SK-N-SH treated with all-trans-retinoic acid at 6 μM for 48 hours (cell line): ENCODE measurements around the gene CALCB.

Experiments
- POU6F1 ChIP-seq: fragments of 250-450 bp; sonication (Bioruptor Pico); IDR thresholded peaks from 2 replicates; pipeline ENCODE4 v1.8.0; 2021; ENCODE audit warnings: low read depth, mild to moderate bottlenecking, moderate library complexity, borderline replicate concordance
- ZC3H10 ChIP-seq: fragments of 250-450 bp; sonication (Bioruptor Pico); IDR thresholded peaks from 2 replicates; pipeline ENCODE4 v1.5.1; 2021; ENCODE audit warnings: mild to moderate bottlenecking, moderate library complexity
- ZFP3 ChIP-seq: fragments of 250-450 bp; sonication (Bioruptor Pico); IDR thresholded peaks from 2 replicates; pipeline ENCODE4 v1.5.0; 2020; ENCODE audit warnings: mild to moderate bottlenecking, moderate library complexity

GRCh38 chr11:15055620-15056356 is 17.6 kb upstream of the CALCB start:
- TF ChIP-seq POU6F1 (no peak), ZFP3 (CRISPR knock-in tag) (no peak), ZC3H10 (CRISPR knock-in tag) (no peak)
